H9 (cell line): Measurements from ENCODE around the gene PFN4. TPM values are rescaled to one million over a fixed set of nuclear protein-coding genes. Genes with fewer than 3 reads are reported as not detected.
"Not testable (repeated sequence)": the region's sequence is repeated elsewhere in the genome, so short reads cannot be mapped to it uniquely, and the experiment has no call there.

Source experiments
- DNase-seq: peaks from one replicate; pipeline ENCODE4 v3.0.0-alpha.2; 2017
- H2AFZ ChIP-seq: one replicate; pipeline ENCODE4 v1.6.1; 2013; ENCODE audit warnings: mild to moderate bottlenecking, low read length, control low read depth, moderate library complexity
- H2AK5ac ChIP-seq: 2 replicates; pipeline ENCODE4 v1.6.1; 2013; ENCODE audit warnings: low read length, control low read depth, mixed read lengths; ENCODE audit not compliant: insufficient read length
- H2BK120ac ChIP-seq: one replicate; pipeline ENCODE4 v1.6.1; 2013; ENCODE audit warnings: low read depth, mild to moderate bottlenecking, low read length, control low read depth, inconsistent platforms; ENCODE audit not compliant: poor library complexity, severe bottlenecking
- H2BK12ac ChIP-seq: 2 replicates; pipeline ENCODE4 v1.6.1; 2013; ENCODE audit warnings: low read length, control low read depth, mixed read lengths, low read depth; ENCODE audit not compliant: insufficient read length
- H2BK15ac ChIP-seq: 2 replicates; pipeline ENCODE4 v1.6.1; 2013; ENCODE audit warnings: low read depth, low read length, control low read depth
- H2BK20ac ChIP-seq: one replicate; pipeline ENCODE4 v1.6.1; 2013; ENCODE audit warnings: low read depth, mild to moderate bottlenecking, low read length, control low read depth, inconsistent platforms; ENCODE audit not compliant: poor library complexity, severe bottlenecking
- H2BK5ac ChIP-seq: 2 replicates; pipeline ENCODE4 v1.6.1; 2013; ENCODE audit warnings: low read length, control low read depth, mixed read lengths; ENCODE audit not compliant: insufficient read length
- H3K14ac ChIP-seq: 2 replicates; pipeline ENCODE4 v1.6.1; 2013; ENCODE audit warnings: low read length, control low read depth; ENCODE audit not compliant: insufficient read depth
- H3K18ac ChIP-seq: 2 replicates; pipeline ENCODE4 v1.6.1; 2013; ENCODE audit warnings: low read depth, mild to moderate bottlenecking, mixed read lengths, low read length, control low read depth; ENCODE audit not compliant: insufficient read length
- H3K23ac ChIP-seq: 2 replicates; pipeline ENCODE4 v1.6.1; 2013; ENCODE audit warnings: low read length, control low read depth, mixed read lengths, low read depth; ENCODE audit not compliant: insufficient read length
- H3K23me2 ChIP-seq: 2 replicates; pipeline ENCODE4 v1.6.1; 2013; ENCODE audit warnings: low read depth, mild to moderate bottlenecking, mixed read lengths, low read length, control low read depth; ENCODE audit not compliant: insufficient read length, poor library complexity, severe bottlenecking
- H3K27ac ChIP-seq: 2 replicates; pipeline ENCODE4 v1.5.1; 2013; ENCODE audit warnings: low read length, control low read depth, mixed read lengths, low read depth; ENCODE audit not compliant: insufficient read length
- H3K27me3 ChIP-seq: 2 replicates; pipeline ENCODE4 v1.6.1; 2013; ENCODE audit warnings: low read length, control low read depth, inconsistent platforms; ENCODE audit not compliant: insufficient read depth
- H3K4ac ChIP-seq: 2 replicates; pipeline ENCODE4 v1.6.1; 2013; ENCODE audit warnings: low read depth, mild to moderate bottlenecking, control low read depth, inconsistent platforms, low read length, moderate library complexity
- H3K4me1 ChIP-seq: 2 replicates; pipeline ENCODE4 v1.6.1; 2013; ENCODE audit warnings: low read length, control low read depth, inconsistent platforms; ENCODE audit not compliant: insufficient read depth
- H3K4me2 ChIP-seq: 2 replicates; pipeline ENCODE4 v1.6.1; 2013; ENCODE audit warnings: low read length, control low read depth, mixed read lengths; ENCODE audit not compliant: insufficient read length, insufficient read depth
- H3K56ac ChIP-seq: 2 replicates; pipeline ENCODE4 v1.6.1; 2013; ENCODE audit warnings: low read depth, mild to moderate bottlenecking, mixed read lengths, low read length, control low read depth; ENCODE audit not compliant: insufficient read length
- H3K79me1 ChIP-seq: 2 replicates; pipeline ENCODE4 v1.6.1; 2013; ENCODE audit warnings: low read depth, mild to moderate bottlenecking, moderate library complexity, low read length, control low read depth, inconsistent platforms; ENCODE audit not compliant: insufficient read depth, poor library complexity, severe bottlenecking
- H3K79me2 ChIP-seq: 2 replicates; pipeline ENCODE4 v1.6.1; 2013; ENCODE audit warnings: low read length, control low read depth, inconsistent platforms; ENCODE audit not compliant: insufficient read depth
- H3K9ac ChIP-seq: 2 replicates; pipeline ENCODE4 v1.6.1; 2013; ENCODE audit warnings: low read length, control low read depth, mixed read lengths; ENCODE audit not compliant: insufficient read length; ENCODE audit errors: extremely low read depth
- H3K9me3 ChIP-seq: one replicate; pipeline ENCODE4 v1.6.1; 2013; ENCODE audit warnings: low read depth, low read length, inconsistent platforms; ENCODE audit not compliant: control insufficient read depth
- H3T11ph ChIP-seq: one replicate; pipeline ENCODE4 v1.6.1; 2013; ENCODE audit warnings: mild to moderate bottlenecking, low read length, control low read depth, inconsistent platforms
- H4K20me1 ChIP-seq: one replicate; pipeline ENCODE4 v1.6.1; 2013; ENCODE audit not compliant: control insufficient read depth, insufficient read length, insufficient read depth
- H4K5ac ChIP-seq: 2 replicates; pipeline ENCODE4 v1.6.1; 2013; ENCODE audit warnings: low read depth, mild to moderate bottlenecking, mixed read lengths, low read length, control low read depth; ENCODE audit not compliant: insufficient read length
- H4K8ac ChIP-seq: replicated peaks from 2 replicates; pipeline ENCODE4 v1.6.1; 2013; ENCODE audit warnings: low read length, control low read depth, mixed read lengths, low read depth; ENCODE audit not compliant: insufficient read length
- H4K91ac ChIP-seq: 2 replicates; pipeline ENCODE4 v1.6.1; 2013; ENCODE audit warnings: low read depth, mild to moderate bottlenecking, moderate library complexity, mixed read lengths, low read length, control low read depth; ENCODE audit not compliant: insufficient read length
- H3K27ac Mint-ChIP-seq, 3 experiments: 2 replicates in 2 of 3; 3 replicates in 1 of 3; pipeline ENCODE4 v1.8.0; 2020 to 2021; ENCODE audit warnings: mixed read lengths in 3 of 3, mild to moderate bottlenecking in 1 of 3, moderate library complexity in 1 of 3
- H3K27me3 Mint-ChIP-seq: 2 replicates; pipeline ENCODE4 v1.8.0; 2021; ENCODE audit warnings: low read depth, mild to moderate bottlenecking, moderate library complexity, mixed read lengths
- H3K36me3 Mint-ChIP-seq, 3 experiments: 2 replicates in 2 of 3; 3 replicates in 1 of 3; pipeline ENCODE4 v1.8.0; 2020 to 2021; ENCODE audit warnings: low read depth in 3 of 3, mixed read lengths in 3 of 3; ENCODE audit not compliant: insufficient read depth in 1 of 3
- H3K4me1 Mint-ChIP-seq, 2 experiments: 2 replicates each; pipeline ENCODE4 v1.8.0; 2020; ENCODE audit warnings: mixed read lengths in 2 of 2
- H3K4me3 Mint-ChIP-seq, 2 experiments: 2 replicates in 1 of 2; 3 replicates in 1 of 2; pipeline ENCODE4 v1.8.0; 2020 to 2021; ENCODE audit warnings: mild to moderate bottlenecking in 2 of 2, mixed read lengths in 2 of 2, moderate library complexity in 1 of 2
- H3K9me3 Mint-ChIP-seq, 2 experiments: 2 replicates in 1 of 2; 3 replicates in 1 of 2; pipeline ENCODE4 v1.8.0; 2020; ENCODE audit warnings: mild to moderate bottlenecking in 2 of 2, mixed read lengths in 2 of 2, moderate library complexity in 1 of 2
- WGBS: extraction: QIAGEN DNeasy Blood & Tissue Kit; methylation state at CpG from one replicate; pipeline ENCODE4 v1.1.7; 2013; ENCODE audit warnings: missing lambda C conversion rate, low lambda C conversion rate, mixed read lengths; ENCODE audit not compliant: insufficient read length; ENCODE audit errors: extremely low coverage; 5-methylcytosine and 5-hydroxymethylcytosine counted together
- total RNA-seq: library from RNA; stranded (reverse); gene quantifications from 2 replicates; pipeline ENCODE4 v1.2.1, GENCODE V29; 2021
- TF ChIP-seq, protein P1 (sequence below): fragments of 200-600 bp; sonication (generic); conservative IDR thresholded peaks from 3 replicates; pipeline ENCODE4 v1.8.0; 2021; ENCODE audit warnings: antibody characterized with exemption, mild to moderate bottlenecking

PFN4 gene
- total RNA-seq, 1 experiment from 2014 or later, result not detected

DNA sequence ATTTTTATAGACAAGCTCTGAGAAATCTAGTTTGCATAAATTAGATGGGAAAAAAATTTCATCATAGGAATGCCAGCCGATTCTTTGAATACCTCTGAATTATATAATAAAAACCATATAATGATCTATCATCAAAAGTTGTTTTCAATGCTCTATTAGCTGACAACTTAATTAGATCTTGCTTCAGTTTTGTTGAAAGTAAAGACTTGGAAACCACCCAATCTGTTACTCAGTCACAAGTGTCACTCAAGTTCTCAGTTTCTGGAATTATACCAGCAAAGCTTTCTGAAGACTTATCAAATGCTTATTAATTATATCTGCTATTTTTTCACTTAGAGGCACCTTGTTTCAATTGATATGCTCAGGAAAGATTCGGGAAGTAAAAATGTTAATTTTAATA is 21.1 kb downstream of the PFN4 start:
- H2BK5ac ChIP-seq, result no peak overlapping the region
- peaks cover 0 to 5% of the 10 kb centered on the region in 2 experiments; a peak in 1 of 4 replicates for H3K4me1 Mint-ChIP-seq
- H3K4me2 ChIP-seq, result no peak overlapping the region
- H3K9me3 Mint-ChIP-seq, result peaks cover 6 to 15% of the 10 kb centered on the region in 2 experiments; a peak in 4 of 5 replicates
- H3K27ac ChIP-seq, result no peak overlapping the region
- H3K27me3 Mint-ChIP-seq, result no peaks in the 10 kb centered on the region; the same call in none of the 2 replicates
- H4K20me1 ChIP-seq, result no peaks in the 10 kb centered on the region
- H3K56ac ChIP-seq, result no peak overlapping the region
- no peak overlapping the region for H3K27ac Mint-ChIP-seq
- no peak overlapping the region for H2AK5ac ChIP-seq
- H2BK120ac ChIP-seq, result no peak overlapping the region
- H4K8ac ChIP-seq, result no peak overlapping the region
- no peak overlapping the region for H2BK15ac ChIP-seq
- no peak overlapping the region for H2BK12ac ChIP-seq
- no peak overlapping the region for H3K4me3 Mint-ChIP-seq
- H3K9ac ChIP-seq, result no peak overlapping the region
- no peak overlapping the region for H3K14ac ChIP-seq
- DNase-seq, result no peak
- WGBS, result no CpG with 5 or more reads among the region's 2 CpGs
- no peaks in the 10 kb centered on the region for H3K79me2 ChIP-seq
- H3K4ac ChIP-seq, result no peak overlapping the region
- H2AFZ ChIP-seq, result no peak overlapping the region
- H3K23ac ChIP-seq, result no peak overlapping the region
- H3K18ac ChIP-seq, result no peak overlapping the region
- no peaks in the 10 kb centered on the region for H3K9me3 ChIP-seq
- H3K4me1 ChIP-seq, result no peaks in the 10 kb centered on the region
- no peaks in the 10 kb centered on the region for H3K27me3 ChIP-seq
- TF ChIP-seq, protein P1, sequence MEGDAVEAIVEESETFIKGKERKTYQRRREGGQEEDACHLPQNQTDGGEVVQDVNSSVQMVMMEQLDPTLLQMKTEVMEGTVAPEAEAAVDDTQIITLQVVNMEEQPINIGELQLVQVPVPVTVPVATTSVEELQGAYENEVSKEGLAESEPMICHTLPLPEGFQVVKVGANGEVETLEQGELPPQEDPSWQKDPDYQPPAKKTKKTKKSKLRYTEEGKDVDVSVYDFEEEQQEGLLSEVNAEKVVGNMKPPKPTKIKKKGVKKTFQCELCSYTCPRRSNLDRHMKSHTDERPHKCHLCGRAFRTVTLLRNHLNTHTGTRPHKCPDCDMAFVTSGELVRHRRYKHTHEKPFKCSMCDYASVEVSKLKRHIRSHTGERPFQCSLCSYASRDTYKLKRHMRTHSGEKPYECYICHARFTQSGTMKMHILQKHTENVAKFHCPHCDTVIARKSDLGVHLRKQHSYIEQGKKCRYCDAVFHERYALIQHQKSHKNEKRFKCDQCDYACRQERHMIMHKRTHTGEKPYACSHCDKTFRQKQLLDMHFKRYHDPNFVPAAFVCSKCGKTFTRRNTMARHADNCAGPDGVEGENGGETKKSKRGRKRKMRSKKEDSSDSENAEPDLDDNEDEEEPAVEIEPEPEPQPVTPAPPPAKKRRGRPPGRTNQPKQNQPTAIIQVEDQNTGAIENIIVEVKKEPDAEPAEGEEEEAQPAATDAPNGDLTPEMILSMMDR, result no peak
- H4K5ac ChIP-seq, result no peak overlapping the region
- H3K23me2 ChIP-seq, result no peaks in the 10 kb centered on the region
- peaks cover 0 to 4% (median 0%) of the 10 kb centered on the region in 3 experiments; a peak in 3 of 7 replicates for H3K36me3 Mint-ChIP-seq
- H2BK20ac ChIP-seq, result no peak overlapping the region
- no peak overlapping the region for H4K91ac ChIP-seq
- H3T11ph ChIP-seq, result no peak overlapping the region
- no peaks in the 10 kb centered on the region for H3K79me1 ChIP-seq

DNA sequence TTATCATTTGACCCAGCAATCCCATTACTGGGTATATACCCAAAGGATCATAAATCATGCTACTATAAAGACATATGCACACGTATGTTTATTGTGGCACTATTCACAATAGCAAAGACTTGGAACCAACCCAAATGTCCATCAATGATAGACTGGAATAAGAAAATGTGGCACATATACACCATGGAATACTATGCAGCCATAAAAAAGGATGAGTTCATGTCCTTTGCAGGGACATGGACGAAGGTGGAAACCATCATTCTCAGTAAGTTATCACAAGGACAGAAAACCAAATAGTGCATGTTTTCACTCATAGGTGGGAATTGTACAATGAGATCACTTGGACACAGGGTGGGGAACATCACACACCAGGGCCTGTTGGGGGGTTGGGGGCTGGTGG is 22.4 kb downstream of the PFN4 start:
- H3K36me3 Mint-ChIP-seq, H3K4me1 Mint-ChIP-seq: not testable (repeated sequence)

More for the DNA sequence above, 22.4 kb downstream of the PFN4 start:
- not testable (repeated sequence) for H2AK5ac ChIP-seq, H3K27ac Mint-ChIP-seq, H4K8ac ChIP-seq, H4K5ac ChIP-seq, H3K27ac ChIP-seq, H2BK5ac ChIP-seq, H3K4me3 Mint-ChIP-seq, H2AFZ ChIP-seq, H3K27me3 Mint-ChIP-seq, H3K18ac ChIP-seq, H3K14ac ChIP-seq, H3K4me1 ChIP-seq, H2BK15ac ChIP-seq, H3K27me3 ChIP-seq, H3K56ac ChIP-seq, H3K23me2 ChIP-seq, H3K4me2 ChIP-seq, H3K4ac ChIP-seq, H2BK12ac ChIP-seq, H4K20me1 ChIP-seq, H3K9me3 ChIP-seq, H3K79me2 ChIP-seq, H3K9me3 Mint-ChIP-seq, H2BK20ac ChIP-seq, H3T11ph ChIP-seq, H2BK120ac ChIP-seq, H3K9ac ChIP-seq, H3K79me1 ChIP-seq, H3K23ac ChIP-seq, DNase-seq, H4K91ac ChIP-seq
- no CpG with 5 or more reads among the region's 2 CpGs for WGBS
